ENCODE data around the gene EXOC3L4.

DNA sequence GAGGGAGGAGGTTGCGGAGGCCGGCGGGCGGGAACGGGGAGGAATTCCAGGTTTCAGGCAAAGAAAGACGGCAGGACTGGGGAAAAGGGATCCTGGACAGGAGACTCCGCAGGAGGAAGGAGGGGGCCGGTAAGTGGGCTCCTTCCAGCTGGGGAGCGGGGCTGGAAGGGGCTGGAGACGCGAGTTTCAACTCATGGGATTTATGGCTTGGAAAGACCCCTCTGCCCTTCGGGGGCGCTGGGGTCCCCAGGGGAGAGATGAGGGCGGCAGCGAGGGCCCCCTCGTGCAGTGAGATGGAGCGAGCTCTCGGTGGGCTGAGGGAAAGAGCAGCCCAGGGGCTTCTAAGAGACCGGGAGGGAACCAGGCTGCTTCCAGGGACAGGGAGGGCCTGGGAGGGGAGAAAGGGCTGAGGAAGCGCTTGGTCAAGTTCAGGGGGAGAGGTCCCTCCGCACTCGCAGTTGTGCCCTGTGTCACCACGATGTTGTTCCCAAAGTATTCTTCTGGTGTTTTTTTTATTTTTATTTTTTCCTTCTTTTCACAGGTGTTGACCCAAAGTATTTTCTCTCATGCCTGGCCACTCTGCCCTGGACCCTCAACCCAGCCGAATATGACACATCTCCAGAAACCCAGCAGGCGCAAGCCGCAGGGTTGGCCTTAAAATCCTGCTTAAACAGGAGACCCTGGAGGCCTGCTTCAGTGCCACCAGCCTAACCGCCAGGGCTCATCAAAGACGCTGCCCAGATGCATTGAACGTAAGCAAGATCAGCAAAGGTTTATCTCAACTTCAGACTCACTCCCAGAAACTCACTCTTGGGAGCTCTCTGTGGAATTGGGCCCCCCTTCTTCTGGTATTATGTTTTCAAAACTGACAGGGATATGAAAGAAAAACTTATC, 44.9 kb downstream of the EXOC3L4 start:
- no peak for TF ChIP-seq EZH2phosphoT487 (IDR thresholded peaks at IDR 0.05; ENCODE audit: borderline replicate concordance, low read length)
- TF ChIP-seq, protein P1, sequence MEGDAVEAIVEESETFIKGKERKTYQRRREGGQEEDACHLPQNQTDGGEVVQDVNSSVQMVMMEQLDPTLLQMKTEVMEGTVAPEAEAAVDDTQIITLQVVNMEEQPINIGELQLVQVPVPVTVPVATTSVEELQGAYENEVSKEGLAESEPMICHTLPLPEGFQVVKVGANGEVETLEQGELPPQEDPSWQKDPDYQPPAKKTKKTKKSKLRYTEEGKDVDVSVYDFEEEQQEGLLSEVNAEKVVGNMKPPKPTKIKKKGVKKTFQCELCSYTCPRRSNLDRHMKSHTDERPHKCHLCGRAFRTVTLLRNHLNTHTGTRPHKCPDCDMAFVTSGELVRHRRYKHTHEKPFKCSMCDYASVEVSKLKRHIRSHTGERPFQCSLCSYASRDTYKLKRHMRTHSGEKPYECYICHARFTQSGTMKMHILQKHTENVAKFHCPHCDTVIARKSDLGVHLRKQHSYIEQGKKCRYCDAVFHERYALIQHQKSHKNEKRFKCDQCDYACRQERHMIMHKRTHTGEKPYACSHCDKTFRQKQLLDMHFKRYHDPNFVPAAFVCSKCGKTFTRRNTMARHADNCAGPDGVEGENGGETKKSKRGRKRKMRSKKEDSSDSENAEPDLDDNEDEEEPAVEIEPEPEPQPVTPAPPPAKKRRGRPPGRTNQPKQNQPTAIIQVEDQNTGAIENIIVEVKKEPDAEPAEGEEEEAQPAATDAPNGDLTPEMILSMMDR (IDR thresholded peaks at IDR 0.05; ENCODE audit: low read depth, low read length, poor library complexity, severe bottlenecking), result no peak
